Measurements from ENCODE around the gene GLMP.

Gene GLMP

DNA sequence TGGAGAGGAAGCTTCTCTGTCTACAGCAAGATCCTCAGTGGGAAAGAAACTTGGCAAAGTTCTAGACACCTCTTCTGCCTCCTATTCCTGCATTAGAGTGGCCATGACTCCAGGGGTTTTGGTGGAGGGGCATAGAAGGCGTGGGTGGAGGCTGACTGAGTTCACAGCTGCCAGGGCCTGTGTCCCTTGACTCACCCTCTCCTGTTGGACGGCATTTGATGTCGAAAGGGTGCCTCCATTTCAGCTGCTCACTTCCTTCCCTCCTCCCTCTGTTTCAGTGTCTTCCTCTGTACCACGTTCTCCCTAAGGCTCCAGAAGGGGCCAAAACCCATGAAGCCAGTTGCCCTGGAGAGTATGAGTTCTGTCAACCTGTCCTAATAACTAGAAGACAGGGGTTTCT is 10.7 kb downstream of the GLMP start:
- no peak for DNase-seq

GRCh38 chr1:156284112-156284511 is 11.4 kb downstream of the GLMP start, which contains the start of gene TMEM79:
TSS of gene TMEM79 (plus strand) at chr1:156284325. CDS start at chr1:156285227, 902 bp downstream.
- DNase-seq, result no peak

DNA sequence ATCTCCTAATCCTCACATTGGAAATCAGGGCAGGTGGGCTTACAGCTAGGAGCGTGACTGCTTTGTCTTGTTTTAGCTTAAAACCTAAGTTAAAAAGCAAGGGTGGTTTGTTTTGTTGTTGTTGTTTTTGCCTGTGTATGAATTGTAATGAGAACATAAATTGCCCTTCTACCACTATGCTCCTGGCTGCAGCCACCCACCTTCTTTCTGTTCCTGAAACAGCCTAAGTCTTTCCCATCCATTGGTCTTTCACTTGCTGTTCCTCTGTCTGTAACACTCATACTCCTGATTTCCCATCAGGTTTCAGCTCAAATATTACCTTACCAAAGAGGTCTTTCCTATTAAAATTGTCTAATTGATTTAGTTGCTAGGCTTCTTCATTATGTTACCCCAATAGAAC is 12.0 kb downstream of the GLMP start:
- no peak for DNase-seq

DNA sequence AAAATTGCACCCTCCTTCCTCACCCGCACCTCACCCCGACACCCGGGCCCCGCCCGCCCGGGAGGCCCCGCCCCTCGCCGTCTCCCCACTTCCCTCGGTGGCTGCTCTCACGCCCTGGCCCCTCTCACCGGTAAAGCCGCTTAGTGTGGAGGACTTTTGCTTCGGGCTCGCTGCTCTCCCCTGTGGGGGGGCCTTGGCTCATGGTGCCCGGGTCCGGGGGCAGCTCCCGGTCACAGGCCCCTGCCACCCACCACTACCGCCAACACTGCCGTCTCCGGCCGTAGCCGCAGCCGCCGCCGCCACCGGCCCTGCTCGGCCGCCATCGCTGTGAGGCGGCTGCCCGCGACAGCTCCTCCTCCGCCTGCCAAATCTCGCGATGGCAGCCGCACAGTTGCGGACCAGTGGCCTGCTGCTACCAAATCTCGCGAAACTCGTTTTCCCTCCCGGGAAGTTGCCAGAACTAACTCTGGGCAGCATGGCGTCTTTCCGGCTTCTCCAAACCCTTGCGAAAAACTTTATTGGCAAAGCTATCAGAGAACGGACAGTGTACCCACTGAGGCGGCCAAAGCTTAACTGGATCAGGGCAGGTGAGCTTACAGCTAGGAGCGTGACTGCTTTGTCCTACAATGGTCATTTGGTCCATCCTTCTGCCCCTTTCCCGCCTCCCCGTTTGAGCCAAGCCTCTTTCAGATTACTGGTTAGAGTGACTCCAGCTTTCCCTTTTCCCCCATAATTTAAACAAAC is 12.8 kb downstream of the GLMP start, which contains the start of gene SMG5:
Gene SMG5 (minus strand): TSS at position 347 of the 744 bp plus-strand sequence. CDS start 145 bp downstream, at position 202.
- DNase-seq, result peak; percentile 64

GRCh38 chr1:156281693-156282478 is 13.6 kb downstream of the GLMP start:
- DNase-seq, result no peak

- no peak for DNase-seq
Measured at GRCh38 chr1:156281281-156281680, 14.2 kb downstream of the GLMP start.

DNA sequence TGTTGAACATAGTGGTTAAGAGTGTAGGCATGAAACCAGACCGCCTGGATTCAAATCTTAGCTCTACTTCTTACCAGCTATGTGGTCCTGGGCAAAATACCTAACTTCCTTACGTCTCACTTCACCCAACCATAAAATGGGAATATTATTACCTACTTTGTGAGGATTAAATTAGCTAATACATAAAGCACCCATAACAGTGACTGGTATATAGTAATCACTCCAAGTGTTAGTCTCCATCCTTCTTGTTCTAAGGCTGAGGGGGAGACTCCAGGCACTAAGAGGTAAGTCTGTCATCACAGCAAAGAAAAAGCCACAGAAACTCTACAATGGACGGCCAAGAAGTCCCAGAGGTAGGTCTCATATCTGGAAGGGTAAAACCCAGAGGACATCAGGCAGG is 15.6 kb downstream of the GLMP start:
- no peak for DNase-seq

- no peak for DNase-seq
Measured at GRCh38 chr1:156276966-156277381, 18.5 kb downstream of the GLMP start.

DNA sequence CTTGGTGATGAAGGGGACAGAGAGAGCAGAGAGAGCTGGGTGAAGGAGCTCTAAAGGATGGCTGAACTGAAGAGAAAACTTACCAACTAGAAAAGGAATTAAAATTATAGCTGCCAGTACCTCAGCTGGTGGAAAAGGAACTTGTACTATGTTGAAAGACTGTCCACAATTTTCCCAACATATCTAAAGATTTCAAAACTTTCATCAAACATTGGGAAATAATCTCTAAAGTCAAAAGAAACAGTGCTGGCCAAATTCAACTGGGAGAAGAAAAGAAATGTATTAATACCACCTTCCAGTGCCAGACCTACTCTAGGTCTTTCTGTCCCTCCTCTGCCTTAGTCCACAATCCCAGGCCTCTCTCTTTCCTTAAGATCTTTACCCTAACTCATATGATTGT is 18.9 kb downstream of the GLMP start:
- DNase-seq, result no peak

- DNase-seq, result no peak
Measured at GRCh38 chr1:156270314-156270713, 25.2 kb downstream of the GLMP start.

DNA sequence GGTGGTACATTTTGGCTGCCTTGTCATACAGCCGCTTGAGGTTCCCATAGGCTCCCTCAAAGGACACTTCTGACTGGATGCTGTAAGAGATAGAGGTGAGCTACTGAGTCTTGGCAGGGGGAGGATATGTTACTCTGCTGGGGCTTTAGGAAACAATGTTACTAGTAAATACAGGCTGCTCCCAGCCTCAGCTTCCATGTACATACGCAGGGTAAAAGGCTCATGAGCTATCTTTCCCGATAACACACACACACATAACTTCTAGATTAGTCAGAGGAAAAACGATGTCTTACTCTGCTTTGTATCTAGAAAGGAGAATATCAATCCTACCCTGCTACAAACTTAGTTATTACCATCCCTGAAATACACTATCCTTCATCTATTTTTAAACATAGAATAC is 27.1 kb downstream of the GLMP start:
- no peak for DNase-seq

- DNase-seq, result no peak
Measured at GRCh38 chr1:156266051-156266450, 29.4 kb downstream of the GLMP start.

DNA sequence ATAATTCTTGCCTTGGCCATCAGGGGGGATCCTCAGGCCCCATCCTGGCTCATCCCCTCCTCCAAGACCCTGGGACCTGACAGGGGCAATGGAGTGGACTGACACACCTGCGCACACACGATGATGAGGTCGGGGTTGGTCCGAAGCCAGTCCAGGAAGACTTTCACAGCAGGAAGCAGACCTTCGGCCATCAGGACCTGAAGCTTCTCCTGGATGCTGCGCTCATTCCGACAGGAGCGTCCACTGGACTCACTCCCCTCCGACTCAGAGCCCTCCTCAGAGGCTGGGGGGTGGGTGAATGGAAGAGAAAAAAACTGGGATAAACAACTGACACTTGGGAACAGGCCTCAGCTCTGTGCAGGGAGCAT is 32.2 kb downstream of the GLMP start:
- DNase-seq, result no peak

DNA sequence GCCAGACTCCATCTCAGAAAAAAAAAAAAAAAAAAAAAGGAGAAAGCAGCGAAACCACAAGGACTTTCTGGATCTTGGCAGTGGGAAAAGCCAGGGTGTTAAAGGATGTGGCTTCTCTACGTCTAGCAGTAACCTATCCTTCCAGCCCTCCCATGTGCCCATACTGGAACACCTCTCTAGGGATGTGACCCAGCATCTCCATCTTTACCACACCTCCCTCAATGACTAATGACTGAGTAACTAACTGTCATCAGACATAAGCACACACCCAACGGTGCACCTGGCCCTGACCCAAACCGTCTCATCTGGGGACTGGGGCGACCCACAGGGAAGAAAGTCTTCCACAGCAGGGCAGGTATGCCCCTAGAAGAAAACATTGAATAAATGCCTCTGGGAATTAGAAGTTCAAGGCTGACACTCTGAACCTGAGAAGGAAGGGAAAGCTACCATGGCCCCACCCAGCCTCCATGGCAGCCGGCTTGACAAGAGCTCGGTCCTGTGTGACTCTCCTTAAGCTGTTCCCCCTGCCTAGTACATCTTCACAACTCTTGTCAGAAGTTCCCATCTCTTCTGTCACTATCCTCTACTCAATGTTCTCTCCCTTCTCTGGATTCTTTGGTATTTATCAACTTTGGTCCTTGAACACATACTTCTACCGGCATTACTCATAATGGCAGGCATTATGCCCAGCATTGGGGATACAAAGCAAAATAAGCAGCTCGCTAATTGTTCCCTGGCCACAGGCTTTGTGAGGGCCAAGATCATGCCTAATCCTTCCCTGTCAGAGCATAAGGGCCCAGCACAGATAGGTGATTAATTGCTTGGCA is 32.8 kb downstream of the GLMP start:
- no peak for DNase-seq

GRCh38 chr1:156260896-156261295 is 34.6 kb downstream of the GLMP start:
- no peak for DNase-seq

GRCh38 chr1:156259805-156260204 is 35.7 kb downstream of the GLMP start:
- DNase-seq, result no peak

DNA sequence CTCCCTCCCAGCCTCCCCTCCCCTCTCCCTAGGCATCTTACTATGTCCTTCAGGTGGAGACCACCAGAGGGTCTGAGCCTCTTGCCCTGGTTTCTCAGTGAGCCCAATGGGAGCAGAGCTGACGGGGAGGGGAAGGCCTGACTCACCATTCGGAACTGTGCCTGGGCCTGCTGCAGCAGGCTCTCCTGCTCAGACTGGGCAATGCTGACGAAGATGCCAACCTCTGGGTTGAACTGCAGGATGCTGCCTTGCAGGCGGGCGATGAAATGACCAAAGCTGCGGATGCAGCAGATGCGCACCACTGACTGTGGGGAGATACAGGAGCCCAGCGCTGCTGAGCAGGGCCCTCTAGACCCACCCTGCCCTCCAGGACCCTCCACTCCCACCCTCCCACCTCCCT is 36.6 kb downstream of the GLMP start:
- DNase-seq, result no peak

DNA sequence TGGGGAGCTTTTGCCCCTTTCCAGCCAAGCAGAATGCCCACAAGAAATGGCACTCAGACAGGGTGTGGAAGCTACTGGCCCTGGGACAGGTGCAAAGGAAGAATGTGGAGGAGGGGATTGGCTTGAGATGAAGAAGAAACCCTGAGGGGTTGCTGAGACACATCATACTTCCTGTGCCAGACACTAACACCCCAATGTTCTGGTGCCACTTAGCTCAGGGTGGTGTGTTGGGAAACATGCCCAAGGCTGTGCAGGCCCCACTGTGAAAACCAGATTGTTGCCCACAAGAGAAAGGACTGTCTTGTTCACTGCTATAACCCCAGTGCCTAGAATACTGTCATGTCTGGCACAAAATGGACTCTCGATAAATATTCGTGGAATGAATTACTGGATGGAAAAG is 37.8 kb downstream of the GLMP start:
- DNase-seq, result no peak

- no peak for DNase-seq
Measured at GRCh38 chr1:156253634-156254033, 41.8 kb downstream of the GLMP start.

- no peak for DNase-seq
Measured at GRCh38 chr1:156251527-156251926, 44.0 kb downstream of the GLMP start.

DNA sequence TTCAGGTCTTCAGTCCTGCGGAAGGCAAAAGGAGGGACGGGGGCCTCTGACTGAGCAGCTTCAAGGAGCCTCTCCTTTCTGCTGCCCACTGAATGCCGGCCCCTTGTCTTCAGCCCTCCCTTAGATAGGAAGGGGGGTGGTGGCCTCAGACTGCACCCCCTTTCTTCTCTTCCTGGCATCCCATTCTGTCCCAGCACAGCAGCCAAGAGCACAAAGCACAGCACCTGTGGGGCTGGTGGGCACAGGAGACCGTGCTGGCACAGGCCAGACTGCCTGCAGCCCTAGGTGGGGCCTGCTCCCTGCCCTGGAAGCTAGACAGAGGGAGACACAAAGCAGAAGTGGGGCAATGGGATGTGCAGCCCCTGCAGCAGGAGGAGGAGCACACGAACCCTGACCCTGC is 45.9 kb downstream of the GLMP start:
- DNase-seq, result no peak

GRCh38 chr1:156248323-156248683 is 47.2 kb downstream of the GLMP start:
- no peak for DNase-seq

All from cortex of kidney (tissue), 1 donor.